ENCODE results near the gene KRT9.
A peak's percentile ranks its signal among the peaks of the same experiment; 100 is the strongest.

DNA sequence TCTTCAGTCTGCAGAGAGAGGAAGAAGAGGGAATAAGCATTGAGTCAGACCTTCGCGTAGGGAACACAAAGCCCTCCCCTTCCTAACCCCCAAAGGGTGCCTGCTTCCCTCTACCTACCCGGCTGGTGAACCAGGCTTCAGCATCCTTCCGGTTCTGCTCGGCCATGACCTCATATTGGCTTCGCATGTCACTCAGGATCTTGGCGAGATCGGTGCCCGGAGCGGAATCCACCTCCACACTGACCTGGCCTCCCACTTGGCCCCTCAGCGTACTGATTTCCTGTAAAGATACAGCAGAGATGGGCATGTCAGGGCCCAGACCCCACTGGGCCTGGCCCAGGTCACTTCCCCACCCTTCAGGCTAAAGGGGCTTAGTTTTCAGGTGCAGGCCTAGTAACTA is 47.6 kb downstream of the KRT9 start:
- TF ChIP-seq, protein P1, sequence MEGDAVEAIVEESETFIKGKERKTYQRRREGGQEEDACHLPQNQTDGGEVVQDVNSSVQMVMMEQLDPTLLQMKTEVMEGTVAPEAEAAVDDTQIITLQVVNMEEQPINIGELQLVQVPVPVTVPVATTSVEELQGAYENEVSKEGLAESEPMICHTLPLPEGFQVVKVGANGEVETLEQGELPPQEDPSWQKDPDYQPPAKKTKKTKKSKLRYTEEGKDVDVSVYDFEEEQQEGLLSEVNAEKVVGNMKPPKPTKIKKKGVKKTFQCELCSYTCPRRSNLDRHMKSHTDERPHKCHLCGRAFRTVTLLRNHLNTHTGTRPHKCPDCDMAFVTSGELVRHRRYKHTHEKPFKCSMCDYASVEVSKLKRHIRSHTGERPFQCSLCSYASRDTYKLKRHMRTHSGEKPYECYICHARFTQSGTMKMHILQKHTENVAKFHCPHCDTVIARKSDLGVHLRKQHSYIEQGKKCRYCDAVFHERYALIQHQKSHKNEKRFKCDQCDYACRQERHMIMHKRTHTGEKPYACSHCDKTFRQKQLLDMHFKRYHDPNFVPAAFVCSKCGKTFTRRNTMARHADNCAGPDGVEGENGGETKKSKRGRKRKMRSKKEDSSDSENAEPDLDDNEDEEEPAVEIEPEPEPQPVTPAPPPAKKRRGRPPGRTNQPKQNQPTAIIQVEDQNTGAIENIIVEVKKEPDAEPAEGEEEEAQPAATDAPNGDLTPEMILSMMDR (IDR thresholded peaks at IDR 0.05) = no peak
- no peak for TF ChIP-seq EP300 (IDR thresholded peaks at IDR 0.05)
- TF ChIP-seq POLR2AphosphoS5 (IDR thresholded peaks at IDR 0.05) = no peak
- TF ChIP-seq POLR2A (IDR thresholded peaks at IDR 0.05) = peak in 1 of 4 donors; percentile 3

Measured in upper lobe of left lung (tissue), 4 donors.